Epithelial cell of esophagus (primary cell): ENCODE measurements around the gene DNAJC7.

Source experiments
- DNase-seq: peaks from one replicate; pipeline ENCODE4 v3.0.0; 2010; ENCODE audit warnings: low read depth
- H3K4me3 ChIP-seq: 2 replicates; pipeline ENCODE4 v1.5.1; 2011; ENCODE audit warnings: mild to moderate bottlenecking, low read length, control low read depth
- CTCF ChIP-seq: IDR thresholded peaks from 2 replicates; pipeline ENCODE4 v1.5.1; 2011; ENCODE audit warnings: low read depth, mild to moderate bottlenecking, low read length, control low read depth, inconsistent platforms; ENCODE audit not compliant: insufficient read depth; ENCODE audit errors: missing control alignments

DNAJC7 gene

GRCh38 chr17:41986634-41987033, 30.6 kb downstream of the DNAJC7 start:
- no peak for DNase-seq
- TF ChIP-seq CTCF = no peak
- H3K4me3 ChIP-seq = no peak overlapping the region

- no peak for TF ChIP-seq CTCF
- DNase-seq = no peak
- H3K4me3 ChIP-seq = no peak overlapping the region
Observed at GRCh38 chr17:41985919-41986318, 31.3 kb downstream of the DNAJC7 start.

GRCh38 chr17:41984454-41984853, 32.8 kb downstream of the DNAJC7 start:
- no peak for DNase-seq
- TF ChIP-seq CTCF = no peak
- no peak overlapping the region for H3K4me3 ChIP-seq

- H3K4me3 ChIP-seq = no peak overlapping the region
- TF ChIP-seq CTCF = no peak
- no peak for DNase-seq
Observed at GRCh38 chr17:41982026-41982760, 35.0 kb downstream of the DNAJC7 start.

GRCh38 chr17:41977991-41978390, 39.2 kb downstream of the DNAJC7 start:
- DNase-seq = peak; percentile 73
- TF ChIP-seq CTCF = no peak
- no peak overlapping the region for H3K4me3 ChIP-seq

GRCh38 chr17:41976142-41976768, 41.0 kb downstream of the DNAJC7 start:
- no peak for TF ChIP-seq CTCF
- no peak for DNase-seq
- no peak overlapping the region for H3K4me3 ChIP-seq
